BE2C (cell line): ENCODE measurements around the gene AUH.
A peak's percentile ranks its signal among the peaks of the same experiment; 100 is the strongest.
"Not testable (repeated sequence)": the region's sequence is repeated elsewhere in the genome, so short reads cannot be mapped to it uniquely, and the experiment has no call there.

ENCODE experiments used
- DNase-seq: peaks from one replicate; pipeline ENCODE4 v3.0.0-alpha.2; 2020
- H3K27me3 ChIP-seq: fragments of 250-450 bp; sonication (Bioruptor Pico); 2 replicates; pipeline ENCODE4 v1.5.1; 2020; ENCODE audit warnings: mild to moderate bottlenecking
- H3K36me3 ChIP-seq: fragments of 250-450 bp; sonication (Bioruptor Pico); 2 replicates; pipeline ENCODE4 v1.5.1; 2020; ENCODE audit warnings: mild to moderate bottlenecking
- H3K4me1 ChIP-seq: fragments of 250-450 bp; sonication (Bioruptor Pico); 2 replicates; pipeline ENCODE4 v1.5.1; 2020
- H3K4me3 ChIP-seq: 2 replicates; pipeline ENCODE4 v1.5.1; 2011; ENCODE audit warnings: low read depth, low read length
- H3K9me3 ChIP-seq: fragments of 250-450 bp; sonication (Bioruptor Pico); 2 replicates; pipeline ENCODE4 v1.5.1; 2020
- TF ChIP-seq, protein P1 (sequence below): IDR thresholded peaks from 2 replicates; pipeline ENCODE4 v1.5.1; 2012; ENCODE audit warnings: mild to moderate bottlenecking, low read depth, low read length

The AUH gene

GRCh38 chr9:91371894-91372293 is 10.2 kb upstream of the AUH start:
- H3K27me3 ChIP-seq: no peaks in the 10 kb centered on the region
- TF ChIP-seq, protein P1, sequence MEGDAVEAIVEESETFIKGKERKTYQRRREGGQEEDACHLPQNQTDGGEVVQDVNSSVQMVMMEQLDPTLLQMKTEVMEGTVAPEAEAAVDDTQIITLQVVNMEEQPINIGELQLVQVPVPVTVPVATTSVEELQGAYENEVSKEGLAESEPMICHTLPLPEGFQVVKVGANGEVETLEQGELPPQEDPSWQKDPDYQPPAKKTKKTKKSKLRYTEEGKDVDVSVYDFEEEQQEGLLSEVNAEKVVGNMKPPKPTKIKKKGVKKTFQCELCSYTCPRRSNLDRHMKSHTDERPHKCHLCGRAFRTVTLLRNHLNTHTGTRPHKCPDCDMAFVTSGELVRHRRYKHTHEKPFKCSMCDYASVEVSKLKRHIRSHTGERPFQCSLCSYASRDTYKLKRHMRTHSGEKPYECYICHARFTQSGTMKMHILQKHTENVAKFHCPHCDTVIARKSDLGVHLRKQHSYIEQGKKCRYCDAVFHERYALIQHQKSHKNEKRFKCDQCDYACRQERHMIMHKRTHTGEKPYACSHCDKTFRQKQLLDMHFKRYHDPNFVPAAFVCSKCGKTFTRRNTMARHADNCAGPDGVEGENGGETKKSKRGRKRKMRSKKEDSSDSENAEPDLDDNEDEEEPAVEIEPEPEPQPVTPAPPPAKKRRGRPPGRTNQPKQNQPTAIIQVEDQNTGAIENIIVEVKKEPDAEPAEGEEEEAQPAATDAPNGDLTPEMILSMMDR: no peak
- H3K36me3 ChIP-seq: no peaks in the 10 kb centered on the region
- H3K9me3 ChIP-seq: no peaks in the 10 kb centered on the region
- no peak overlapping the region for H3K4me3 ChIP-seq
- no peak for DNase-seq
- no peaks in the 10 kb centered on the region for H3K4me1 ChIP-seq

- not testable (repeated sequence) for DNase-seq, H3K27me3 ChIP-seq
Measured at GRCh38 chr9:91370006-91370405, 8.3 kb upstream of the AUH start.

DNA sequence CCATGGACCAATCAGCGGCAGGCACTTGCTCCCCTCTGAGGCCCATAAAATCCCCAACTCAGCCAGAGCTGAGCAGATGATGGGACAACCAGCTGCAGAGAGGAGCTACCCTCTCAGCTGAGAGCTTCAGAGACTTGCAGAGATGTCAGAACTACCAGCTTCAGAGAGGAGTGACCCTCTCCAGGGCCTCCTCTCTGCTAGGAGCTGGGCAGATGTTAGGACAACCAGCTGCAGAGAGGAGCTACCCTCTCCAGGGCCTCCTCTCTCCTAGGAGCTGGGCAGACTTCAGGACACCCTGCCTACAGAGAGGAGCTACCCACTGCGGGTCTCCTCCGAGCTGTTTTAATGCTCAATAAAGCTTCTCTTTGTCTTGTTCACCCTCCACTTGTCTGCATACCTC is 3.0 kb upstream of the AUH start:
- no peaks in the 10 kb centered on the region for H3K9me3 ChIP-seq
- peaks cover 7% of the 10 kb centered on the region; the same call in 1 of the 2 replicates for H3K4me1 ChIP-seq
- no peaks in the 10 kb centered on the region for H3K27me3 ChIP-seq
- H3K4me3 ChIP-seq: no peak overlapping the region
- TF ChIP-seq, protein P1: no peak
- peaks cover 3% of the 10 kb centered on the region for H3K36me3 ChIP-seq
- no peak for DNase-seq

More at GRCh38 chr9:91370006-91370405, 8.3 kb upstream of the AUH start:
- H3K9me3 ChIP-seq, H3K36me3 ChIP-seq, H3K4me3 ChIP-seq, H3K4me1 ChIP-seq: not testable (repeated sequence)

DNA sequence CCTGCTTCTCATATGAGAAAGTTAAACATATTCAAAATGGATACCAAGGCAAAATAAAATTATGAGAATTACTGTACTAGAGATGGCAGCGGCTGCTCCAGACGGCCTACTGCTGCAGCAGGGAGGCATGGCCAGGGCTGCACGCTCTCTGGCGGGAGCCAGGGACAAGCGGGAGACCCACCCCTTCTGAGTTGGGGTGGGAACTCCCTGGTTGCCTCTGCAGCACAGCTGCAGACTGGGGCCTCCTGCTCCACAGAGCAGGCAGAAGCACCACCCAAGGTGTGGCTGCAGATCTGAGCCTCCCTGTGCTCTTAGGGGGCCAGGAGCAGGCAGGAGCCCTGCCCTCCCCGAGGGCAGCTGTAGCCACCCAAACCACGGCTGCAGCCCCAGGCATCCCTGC is 2.3 kb upstream of the AUH start:
- TF ChIP-seq, protein P1: no peak
- DNase-seq: no peak
- peaks cover 7% of the 10 kb centered on the region; the same call in 1 of the 2 replicates for H3K4me1 ChIP-seq
- H3K4me3 ChIP-seq: no peak overlapping the region
- H3K36me3 ChIP-seq: peaks cover 3% of the 10 kb centered on the region
- no peaks in the 10 kb centered on the region for H3K27me3 ChIP-seq
- no peaks in the 10 kb centered on the region for H3K9me3 ChIP-seq

DNA sequence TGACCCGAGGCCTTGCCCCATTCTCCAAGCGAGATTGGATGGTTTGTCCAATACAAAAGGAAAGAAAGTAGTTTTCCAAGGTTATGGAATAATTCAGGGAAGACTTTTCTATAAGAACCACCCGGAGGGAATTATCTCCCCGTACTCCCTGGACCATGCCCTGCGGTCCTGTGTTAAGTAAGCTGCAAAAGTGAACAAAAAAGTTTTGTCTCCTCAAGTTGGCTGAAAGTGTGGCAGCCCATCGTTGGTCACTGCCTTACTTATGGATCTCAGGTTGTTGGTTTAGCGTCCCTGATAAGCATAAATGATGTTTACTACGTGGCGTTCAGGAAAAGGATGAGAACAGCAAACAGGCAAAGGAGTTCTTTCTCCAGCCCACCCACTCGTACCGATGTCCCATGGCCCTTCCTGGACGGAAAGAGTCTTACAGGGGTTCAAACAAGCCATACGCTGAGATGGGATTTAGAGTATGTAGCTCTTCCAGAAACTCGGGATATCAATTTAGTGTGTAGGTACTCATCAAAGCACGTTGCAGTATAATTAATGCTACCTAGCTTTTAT is 413 bp upstream of the AUH start:
- Histone ChIP-seq H3K4me3 (peak overlapping the region; percentile 78), H3K4me1 (peaks cover 7% of the 10 kb centered on the region; the same call in 1 of the 2 replicates), H3K27me3 (no peaks in the 10 kb centered on the region), H3K9me3 (no peaks in the 10 kb centered on the region), H3K36me3 (peaks cover 3% of the 10 kb centered on the region)
- DNase-seq: no peak
- TF ChIP-seq, protein P1: no peak

DNA sequence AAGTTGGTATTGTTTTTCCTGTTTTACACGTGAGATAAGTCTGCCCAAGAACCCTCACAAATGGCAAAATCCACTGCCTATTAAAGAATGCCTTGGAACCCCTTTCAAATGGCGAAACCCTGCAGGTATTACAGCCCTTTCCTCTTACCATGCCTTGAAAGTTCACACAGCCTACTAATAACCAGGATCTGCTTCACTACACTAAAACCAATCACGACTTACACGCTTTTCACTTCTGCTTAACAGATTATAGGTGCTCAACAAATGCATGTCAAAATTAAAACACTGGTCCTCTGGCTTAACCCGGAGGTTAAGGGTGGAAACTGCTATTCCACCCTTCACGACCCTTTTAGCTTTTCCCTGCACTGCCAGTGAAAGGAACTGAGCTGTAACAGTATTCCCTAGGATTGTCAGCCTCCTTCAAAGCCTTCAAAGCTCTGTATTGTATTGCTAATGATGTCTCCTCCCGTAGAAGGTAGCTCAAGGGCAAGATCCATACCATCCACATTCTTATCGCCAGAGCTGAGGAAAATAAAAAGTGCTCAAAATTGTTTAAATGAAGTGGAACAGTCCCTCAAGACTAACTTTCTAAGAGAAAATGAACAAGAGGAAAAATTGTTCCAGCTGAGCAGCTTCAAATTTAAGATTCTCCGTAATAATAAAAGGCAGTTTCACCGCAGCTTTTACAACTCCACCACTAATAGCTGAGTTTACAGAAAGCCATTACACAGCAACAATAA is 997 bp downstream of the AUH start:
- TF ChIP-seq, protein P1: no peak
- Histone ChIP-seq H3K27me3 (no peaks in the 10 kb centered on the region), H3K9me3 (no peaks in the 10 kb centered on the region), H3K4me1 (peaks cover 10% of the 10 kb centered on the region; the same call in 1 of the 2 replicates), H3K4me3 (peak overlapping the region; percentile 78), H3K36me3 (peaks cover 3% of the 10 kb centered on the region)
- no peak for DNase-seq
